ENCODE data around the gene ZNRF1. TPM values are rescaled to one million over a fixed set of nuclear protein-coding genes. Genes with fewer than 3 reads are reported as not detected.

ZNRF1 gene
- total and polyA plus RNA-seq, 11 donors = 12.8 to 43.3 (median 23.2) TPM

- H3K4me3 ChIP-seq = peak overlapping the region in 2 of 12 donors; percentile 0 to 6
- H3K27me3 ChIP-seq = peaks cover 0 to 8% (median 0%) of the 10 kb centered on the region in 9 donors
- TF ChIP-seq, protein P1, sequence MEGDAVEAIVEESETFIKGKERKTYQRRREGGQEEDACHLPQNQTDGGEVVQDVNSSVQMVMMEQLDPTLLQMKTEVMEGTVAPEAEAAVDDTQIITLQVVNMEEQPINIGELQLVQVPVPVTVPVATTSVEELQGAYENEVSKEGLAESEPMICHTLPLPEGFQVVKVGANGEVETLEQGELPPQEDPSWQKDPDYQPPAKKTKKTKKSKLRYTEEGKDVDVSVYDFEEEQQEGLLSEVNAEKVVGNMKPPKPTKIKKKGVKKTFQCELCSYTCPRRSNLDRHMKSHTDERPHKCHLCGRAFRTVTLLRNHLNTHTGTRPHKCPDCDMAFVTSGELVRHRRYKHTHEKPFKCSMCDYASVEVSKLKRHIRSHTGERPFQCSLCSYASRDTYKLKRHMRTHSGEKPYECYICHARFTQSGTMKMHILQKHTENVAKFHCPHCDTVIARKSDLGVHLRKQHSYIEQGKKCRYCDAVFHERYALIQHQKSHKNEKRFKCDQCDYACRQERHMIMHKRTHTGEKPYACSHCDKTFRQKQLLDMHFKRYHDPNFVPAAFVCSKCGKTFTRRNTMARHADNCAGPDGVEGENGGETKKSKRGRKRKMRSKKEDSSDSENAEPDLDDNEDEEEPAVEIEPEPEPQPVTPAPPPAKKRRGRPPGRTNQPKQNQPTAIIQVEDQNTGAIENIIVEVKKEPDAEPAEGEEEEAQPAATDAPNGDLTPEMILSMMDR (IDR thresholded peaks at IDR 0.05) = no peak
- TF ChIP-seq POLR2A (IDR thresholded peaks at IDR 0.05) = no peak
- peak overlapping the region; percentile 9 to 98 (median 89) for H3K27ac ChIP-seq
- intact Hi-C loops (cut with DNase I) = loop anchor here (1.0 to 10.0 kb wide), 9 partner anchors 25 to 397 kb away; partner anchors contain the start of genes ZNRF1 (in 3 of the 10) and ZFP1 (in 1 of the 10)
- 33 to 44% (median 38%) methylated on average over 19 to 26 of the region's 26 CpGs for WGBS, 4 donors
- DNase-seq (peak; percentile 58 to 69 (median 66)), ATAC-seq (peak in 1 of 4 donors; percentile 37)
- H3K9me3 ChIP-seq = no peaks in the 10 kb centered on the region
- H3K36me3 ChIP-seq = peaks cover 0 to 9% (median 0%) of the 10 kb centered on the region in 9 donors
- H3K4me1 ChIP-seq = peaks cover 6 to 91% (median 53%) of the 10 kb centered on the region in 12 donors
Observed at GRCh38 chr16:75111961-75112733, 113.3 kb downstream of the ZNRF1 start.

DNA sequence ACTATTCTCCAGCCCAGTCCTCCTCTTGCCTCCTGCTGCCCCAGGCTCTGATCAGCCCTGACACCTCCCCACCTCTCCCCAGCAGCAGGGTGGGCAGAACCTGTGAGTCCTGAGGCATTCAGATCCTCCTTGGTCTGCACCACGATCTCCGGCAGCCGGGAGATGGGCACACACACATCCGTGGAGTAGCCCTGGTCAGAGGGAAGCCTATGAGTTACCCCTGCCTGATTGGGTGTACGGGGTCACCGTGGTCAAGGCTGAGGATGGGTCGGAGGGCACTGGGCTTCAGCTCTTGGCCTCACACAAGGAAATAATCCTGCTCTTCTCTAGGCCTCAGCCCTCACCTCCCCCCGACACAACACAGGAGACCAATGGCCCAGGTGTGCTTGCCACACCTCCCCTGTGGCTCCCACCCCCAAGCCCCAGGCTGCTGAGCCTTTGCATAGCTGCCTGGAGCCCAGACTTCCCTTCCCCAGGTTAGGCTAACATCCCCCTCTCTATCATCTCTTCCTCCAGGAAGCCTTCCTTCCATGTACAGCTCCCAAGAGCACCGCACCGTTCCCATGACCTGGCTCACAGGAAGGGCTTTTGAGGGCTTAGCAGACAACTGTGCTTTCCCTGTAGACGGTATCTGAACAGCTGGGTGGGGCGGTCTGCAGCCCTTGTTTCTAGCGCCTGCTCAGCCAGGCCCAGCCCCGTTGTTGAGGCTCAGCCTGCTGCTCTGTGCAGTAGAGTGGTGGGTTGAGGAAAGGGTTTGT, 114.1 kb downstream of the ZNRF1 start:
- 53 to 64% (median 58%) methylated on average over 13 to 14 of the region's 14 CpGs for WGBS, 4 donors
- intact Hi-C loops (cut with DNase I) = loop anchor here in 7 of 10 donors (5.0 to 10.0 kb wide), 5 partner anchors 208 to 398 kb away; no protein-coding TSS in a partner anchor

DNA sequence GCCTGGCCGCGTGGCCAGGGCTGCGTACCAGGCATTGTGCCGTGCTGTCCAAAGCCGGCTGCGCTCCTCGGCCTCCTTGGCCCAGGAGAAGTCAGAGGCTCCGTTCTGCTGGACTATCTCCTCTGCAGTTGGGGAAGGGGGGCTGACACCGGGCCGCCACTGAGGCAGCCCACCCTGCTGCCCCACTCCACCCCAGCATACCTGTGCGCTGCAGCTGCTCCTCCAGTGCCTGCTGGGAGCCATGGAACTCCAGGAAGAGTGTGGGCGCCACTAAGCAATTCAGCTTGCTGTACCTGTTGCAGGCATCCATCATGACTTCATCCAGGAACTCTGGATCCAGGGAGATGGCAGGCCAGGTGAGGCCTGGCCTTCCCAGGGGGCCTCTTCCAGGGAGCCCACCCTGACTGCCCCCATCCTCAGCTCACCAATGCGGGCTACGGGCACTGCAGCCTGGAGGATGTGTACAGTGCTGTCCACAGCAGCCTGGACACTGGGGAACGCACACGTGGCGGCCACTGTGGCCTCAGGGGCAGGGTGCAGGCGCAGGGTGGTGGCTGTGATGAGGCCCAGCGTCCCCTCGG, 114.8 kb downstream of the ZNRF1 start:
- DNase-seq = peak in 1 of 5 donors; percentile 62
- TF ChIP-seq, protein P1 (IDR thresholded peaks at IDR 0.05) = no peak
- TF ChIP-seq POLR2A (IDR thresholded peaks at IDR 0.05) = no peak
- Histone ChIP-seq H3K4me1 (peaks cover 6 to 80% (median 47%) of the 10 kb centered on the region in 12 donors), H3K36me3 (peaks cover 0 to 9% (median 0%) of the 10 kb centered on the region in 9 donors), H3K27ac (peak overlapping the region in 5 of 12 donors; percentile 10 to 94 (median 87)), H3K9me3 (no peaks in the 10 kb centered on the region), H3K27me3 (peaks cover 0 to 8% (median 0%) of the 10 kb centered on the region in 9 donors), H3K4me3 (no peak overlapping the region)
- ATAC-seq = no peak
- 79 to 91% (median 89%) methylated on average over 6 to 20 of the region's 20 CpGs for WGBS, 4 donors
- intact Hi-C loops (cut with DNase I) = loop anchor here in 7 of 10 donors (5.0 to 10.0 kb wide), 5 partner anchors 209 to 399 kb away; no protein-coding TSS in a partner anchor

More for the DNA sequence above, 114.1 kb downstream of the ZNRF1 start:
- ATAC-seq (no peak), DNase-seq (no peak)
- peak overlapping the region; percentile 9 to 98 (median 89) for H3K27ac ChIP-seq
- peaks cover 0 to 8% (median 0%) of the 10 kb centered on the region in 9 donors for H3K27me3 ChIP-seq
- no peaks in the 10 kb centered on the region for H3K9me3 ChIP-seq
- peaks cover 0 to 9% (median 0%) of the 10 kb centered on the region in 9 donors for H3K36me3 ChIP-seq
- peaks cover 6 to 86% (median 53%) of the 10 kb centered on the region in 12 donors for H3K4me1 ChIP-seq
- no peak for TF ChIP-seq POLR2A (IDR thresholded peaks at IDR 0.05)
- TF ChIP-seq, protein P1 (IDR thresholded peaks at IDR 0.05) = no peak
- no peak overlapping the region for H3K4me3 ChIP-seq

Data from heart left ventricle (tissue), 16 donors.